Measurements from ENCODE around the gene MTA3.

Gene MTA3

DNA sequence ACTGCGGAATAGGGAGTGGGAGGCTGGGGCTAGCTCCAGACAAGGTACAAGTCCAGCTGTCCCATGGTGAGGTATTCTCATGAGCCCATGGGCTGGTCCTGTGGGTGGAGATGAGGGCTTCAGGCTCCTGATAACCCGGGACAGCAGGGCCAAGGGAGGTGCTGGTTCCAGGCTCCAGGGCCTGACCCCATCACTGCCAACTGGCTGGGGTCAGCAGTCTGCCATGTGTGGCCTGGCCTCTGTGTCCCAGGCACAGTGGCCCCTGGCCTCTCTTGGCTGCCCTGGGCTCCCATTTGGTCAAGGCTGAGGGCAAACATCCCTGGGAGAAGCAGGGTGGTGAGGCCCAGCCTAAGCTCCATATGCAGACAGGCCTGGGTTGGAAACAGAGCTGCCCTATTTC is 196.5 kb downstream of the MTA3 start:
- Histone ChIP-seq H3K4me3 (ENCODE audit: low read depth in 1 of 5, low read length in 5 of 5) (no peak overlapping the region), H3K27me3 (ENCODE audit: control insufficient read depth in 5 of 5, insufficient read depth in 4 of 5, low read length in 5 of 5) (no peaks in the 10 kb centered on the region), H3K27ac (ENCODE audit: low read depth, low read length) (no peak overlapping the region), H3K4me1 (ENCODE audit: control insufficient read depth in 5 of 5, insufficient read depth in 5 of 5, low read length in 5 of 5) (no peaks in the 10 kb centered on the region), H3K36me3 (ENCODE audit: control insufficient read depth in 5 of 5, insufficient read depth in 5 of 5, low read length in 5 of 5) (peaks cover 0 to 26% (median 12%) of the 10 kb centered on the region in 5 donors), H3K9me3 (ENCODE audit: control insufficient read depth in 5 of 5, low read length in 5 of 5) (no peaks in the 10 kb centered on the region), H3K9ac (ENCODE audit: low read length in 5 of 5) (no peak overlapping the region)

DNA sequence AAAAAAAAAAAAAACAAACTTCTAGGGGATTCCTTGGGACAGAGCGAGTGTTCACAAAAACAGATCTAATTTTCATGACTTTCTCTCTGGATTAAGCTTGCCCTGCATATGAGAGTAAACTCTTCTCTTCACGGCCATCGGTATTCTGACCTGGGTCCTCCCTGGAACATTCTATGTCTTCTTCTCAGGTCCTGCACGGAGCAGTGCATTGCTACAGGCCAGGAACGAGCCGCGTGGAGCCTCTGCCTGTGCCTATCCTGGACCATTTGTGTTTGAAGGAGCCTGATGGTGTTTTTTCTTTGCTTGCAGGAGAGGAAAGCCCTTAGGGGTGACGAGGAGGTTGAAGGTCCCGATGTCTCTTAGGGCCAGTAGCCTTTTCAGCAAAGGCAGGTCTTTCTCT is 197.3 kb downstream of the MTA3 start:
- Histone ChIP-seq H3K27me3 (ENCODE audit: control insufficient read depth in 5 of 5, insufficient read depth in 4 of 5, low read length in 5 of 5) (no peaks in the 10 kb centered on the region), H3K36me3 (ENCODE audit: control insufficient read depth in 5 of 5, insufficient read depth in 5 of 5, low read length in 5 of 5) (peaks cover 0 to 24% (median 9%) of the 10 kb centered on the region in 5 donors), H3K4me1 (ENCODE audit: control insufficient read depth in 5 of 5, insufficient read depth in 5 of 5, low read length in 5 of 5) (peaks cover 0 to 3% (median 0%) of the 10 kb centered on the region in 5 donors), H3K4me3 (ENCODE audit: low read depth in 1 of 5, low read length in 5 of 5) (no peak overlapping the region), H3K27ac (ENCODE audit: low read depth, low read length) (no peak overlapping the region), H3K9ac (ENCODE audit: low read length in 5 of 5) (no peak overlapping the region), H3K9me3 (ENCODE audit: control insufficient read depth in 5 of 5, low read length in 5 of 5) (no peaks in the 10 kb centered on the region)

DNA sequence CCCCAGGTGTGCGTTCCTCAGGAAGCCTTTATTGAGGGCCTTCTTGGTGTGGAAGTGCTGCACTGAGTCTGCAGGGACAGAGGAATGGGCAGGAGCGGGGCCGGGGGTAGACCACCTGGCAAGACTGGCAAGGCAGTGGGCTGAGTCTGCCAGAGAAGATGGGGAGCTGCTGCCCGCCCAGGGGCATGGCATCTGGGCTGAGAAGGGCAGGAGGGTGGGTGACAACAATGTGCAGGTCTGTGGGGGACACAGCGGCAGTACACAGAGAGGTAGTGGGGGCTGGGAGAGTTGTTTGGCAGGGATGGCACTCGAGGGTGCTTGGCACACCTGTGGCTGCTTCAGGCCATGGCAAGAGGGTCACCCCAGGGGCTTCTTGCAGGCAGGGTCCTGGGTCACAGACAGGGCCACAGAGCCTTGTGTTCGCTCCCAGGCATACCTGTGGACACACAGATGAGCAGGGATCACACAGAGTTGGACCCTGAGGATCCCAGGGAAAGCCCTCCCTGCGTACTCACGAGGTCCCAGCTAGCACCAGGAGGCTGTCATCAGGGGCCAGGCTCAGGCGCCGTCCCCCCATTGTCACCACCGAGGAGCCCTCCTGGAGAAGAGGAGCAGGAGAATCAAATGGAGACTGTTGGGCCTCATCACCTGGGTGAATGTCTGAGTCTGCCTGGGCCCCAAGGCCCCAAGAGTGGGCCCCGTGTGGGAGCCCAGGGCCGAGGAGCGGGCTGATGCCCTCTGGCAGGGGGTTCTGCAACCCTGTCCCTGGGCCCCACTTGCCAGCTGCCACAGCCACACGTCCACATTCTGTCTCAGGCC is 198.9 kb downstream of the MTA3 start:
- H3K4me3 ChIP-seq (ENCODE audit: low read depth in 1 of 5, low read length in 5 of 5), result no peak overlapping the region
- peaks cover 0 to 5% (median 0%) of the 10 kb centered on the region in 5 donors for H3K4me1 ChIP-seq (ENCODE audit: control insufficient read depth in 5 of 5, insufficient read depth in 5 of 5, low read length in 5 of 5)
- H3K27ac ChIP-seq (ENCODE audit: low read depth, low read length), result no peak overlapping the region
- H3K36me3 ChIP-seq (ENCODE audit: control insufficient read depth in 5 of 5, insufficient read depth in 5 of 5, low read length in 5 of 5), result peaks cover 0 to 24% (median 9%) of the 10 kb centered on the region in 5 donors
- no peaks in the 10 kb centered on the region for H3K27me3 ChIP-seq (ENCODE audit: control insufficient read depth in 5 of 5, insufficient read depth in 4 of 5, low read length in 5 of 5)
- H3K9me3 ChIP-seq (ENCODE audit: control insufficient read depth in 5 of 5, low read length in 5 of 5), result no peaks in the 10 kb centered on the region
- H3K9ac ChIP-seq (ENCODE audit: low read length in 5 of 5), result no peak overlapping the region

DNA sequence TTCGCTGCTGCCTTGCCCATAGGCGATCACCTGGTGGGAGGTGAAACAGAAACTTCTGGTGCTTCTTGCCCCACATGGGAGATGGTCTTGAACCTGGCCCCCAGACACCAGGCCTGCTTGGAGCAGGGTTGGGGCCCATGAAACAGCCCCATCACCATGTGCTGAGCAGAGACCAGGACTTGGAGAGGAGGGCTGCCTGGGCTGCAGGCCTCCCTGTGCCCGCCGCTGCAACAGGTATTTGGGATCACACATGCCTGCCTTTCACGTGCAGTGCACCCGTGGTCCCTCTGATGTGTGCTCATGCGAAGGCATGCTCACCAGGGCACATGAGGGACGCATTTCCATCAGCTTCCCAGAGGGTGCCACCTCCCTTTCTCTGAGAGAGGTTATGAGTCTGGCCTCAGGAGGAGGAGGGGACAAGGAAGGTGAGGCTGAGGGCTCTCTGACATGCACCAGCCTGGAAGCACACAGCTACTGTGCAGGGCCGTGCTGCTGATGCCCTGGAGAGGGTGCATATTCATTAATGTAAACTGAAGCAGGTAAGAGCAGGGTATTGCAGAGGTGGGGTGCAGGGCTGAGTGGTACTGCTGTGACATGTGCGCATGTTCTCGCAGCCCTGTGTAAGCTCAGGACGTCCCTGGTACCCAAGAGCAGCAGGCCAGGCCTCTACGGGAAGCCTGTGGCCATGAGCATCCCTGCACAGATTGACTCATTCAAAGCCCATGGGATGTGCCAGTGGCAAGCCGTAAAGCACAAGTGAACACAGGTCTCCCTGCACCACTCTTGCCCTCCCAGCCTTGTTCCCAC is 199.7 kb downstream of the MTA3 start:
- no peak overlapping the region for H3K9ac ChIP-seq (ENCODE audit: low read length in 5 of 5)
- no peaks in the 10 kb centered on the region for H3K9me3 ChIP-seq (ENCODE audit: control insufficient read depth in 5 of 5, low read length in 5 of 5)
- peaks cover 0 to 18% (median 9%) of the 10 kb centered on the region in 5 donors for H3K36me3 ChIP-seq (ENCODE audit: control insufficient read depth in 5 of 5, insufficient read depth in 5 of 5, low read length in 5 of 5)

DNA sequence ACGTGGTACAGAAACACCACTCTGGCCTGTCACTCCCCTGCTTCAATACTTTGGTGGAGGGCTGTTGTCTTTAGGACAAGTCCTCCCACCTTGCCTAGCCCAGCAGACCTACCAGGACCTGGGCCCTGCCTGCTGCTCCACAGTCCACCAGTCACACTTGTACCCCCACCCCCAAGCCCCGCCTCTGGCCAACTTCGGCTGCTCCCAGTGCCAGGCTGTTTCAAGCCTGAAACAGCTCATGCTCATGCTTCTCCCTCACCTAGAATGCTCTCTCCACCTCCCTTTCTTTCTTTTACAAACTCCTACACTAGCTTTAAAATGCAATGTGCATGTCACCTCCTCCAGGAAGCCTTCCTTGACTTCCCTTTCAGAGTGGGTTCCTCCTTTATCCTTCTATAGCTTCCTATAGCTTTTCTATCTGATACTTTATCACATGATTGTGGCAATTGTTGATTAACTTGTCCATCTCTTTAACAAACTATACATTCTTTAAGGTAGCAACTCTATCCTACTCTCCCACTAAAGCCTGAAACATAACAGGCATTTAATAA is 200.3 kb downstream of the MTA3 start:
- Histone ChIP-seq H3K36me3 (ENCODE audit: control insufficient read depth in 5 of 5, insufficient read depth in 5 of 5, low read length in 5 of 5) (peaks cover 0 to 12% (median 3%) of the 10 kb centered on the region in 5 donors), H3K9ac (ENCODE audit: low read length in 5 of 5) (no peak overlapping the region), H3K9me3 (ENCODE audit: control insufficient read depth in 5 of 5, low read length in 5 of 5) (no peaks in the 10 kb centered on the region), H3K27me3 (ENCODE audit: control insufficient read depth in 5 of 5, insufficient read depth in 4 of 5, low read length in 5 of 5) (no peaks in the 10 kb centered on the region), H3K4me1 (ENCODE audit: control insufficient read depth in 5 of 5, insufficient read depth in 5 of 5, low read length in 5 of 5) (peaks cover 0 to 5% (median 0%) of the 10 kb centered on the region in 5 donors), H3K27ac (ENCODE audit: low read depth, low read length) (no peak overlapping the region), H3K4me3 (ENCODE audit: low read depth in 1 of 5, low read length in 5 of 5) (no peak overlapping the region)

More for the DNA sequence above, 199.7 kb downstream of the MTA3 start:
- Histone ChIP-seq H3K4me3 (ENCODE audit: low read depth in 1 of 5, low read length in 5 of 5) (no peak overlapping the region), H3K4me1 (ENCODE audit: control insufficient read depth in 5 of 5, insufficient read depth in 5 of 5, low read length in 5 of 5) (peaks cover 0 to 5% (median 0%) of the 10 kb centered on the region in 5 donors), H3K27ac (ENCODE audit: low read depth, low read length) (no peak overlapping the region), H3K27me3 (ENCODE audit: control insufficient read depth in 5 of 5, insufficient read depth in 4 of 5, low read length in 5 of 5) (no peaks in the 10 kb centered on the region)

DNA sequence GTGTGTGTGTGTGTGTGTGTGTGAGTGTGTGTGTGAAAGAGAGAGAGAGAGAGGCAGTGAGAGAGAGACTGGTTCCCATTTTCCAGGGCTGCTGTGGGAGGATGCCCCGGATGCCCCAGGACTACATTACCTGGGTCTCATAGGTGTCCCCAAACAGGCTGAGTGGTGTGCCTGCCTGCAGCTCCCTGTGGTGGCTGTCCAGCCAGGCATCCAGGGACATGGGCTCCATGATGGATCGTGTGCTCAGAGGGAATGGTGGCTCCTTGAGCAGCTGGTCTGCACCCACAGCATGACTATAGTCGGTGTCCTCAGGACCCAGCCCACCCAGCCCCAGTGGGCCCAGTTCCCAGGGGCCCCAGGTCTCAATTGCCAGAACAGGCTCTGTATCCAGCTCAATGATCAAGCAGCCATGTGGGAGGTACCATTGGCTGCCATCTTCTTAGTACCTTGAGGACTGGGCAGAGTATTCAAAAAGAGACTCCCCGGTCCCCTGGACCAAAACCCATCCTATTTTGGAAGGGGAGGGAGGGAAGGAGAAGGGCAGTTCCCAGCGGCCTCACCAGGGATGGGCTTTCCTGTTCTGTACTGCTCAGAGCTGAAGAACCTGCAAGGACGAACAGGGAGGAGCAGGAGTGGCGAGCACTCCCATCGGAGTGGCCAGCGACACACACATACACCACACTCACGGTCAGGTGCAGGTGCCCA is 201.3 kb downstream of the MTA3 start:
- H3K4me1 ChIP-seq (ENCODE audit: control insufficient read depth in 5 of 5, insufficient read depth in 5 of 5, low read length in 5 of 5), result peaks cover 0 to 5% (median 0%) of the 10 kb centered on the region in 5 donors
- no peaks in the 10 kb centered on the region for H3K9me3 ChIP-seq (ENCODE audit: control insufficient read depth in 5 of 5, low read length in 5 of 5)
- H3K27me3 ChIP-seq (ENCODE audit: control insufficient read depth in 5 of 5, insufficient read depth in 4 of 5, low read length in 5 of 5), result no peaks in the 10 kb centered on the region
- no peak overlapping the region for H3K9ac ChIP-seq (ENCODE audit: low read length in 5 of 5)
- peaks cover 0 to 12% (median 2%) of the 10 kb centered on the region in 5 donors for H3K36me3 ChIP-seq (ENCODE audit: control insufficient read depth in 5 of 5, insufficient read depth in 5 of 5, low read length in 5 of 5)
- H3K27ac ChIP-seq (ENCODE audit: low read depth, low read length), result no peak overlapping the region
- no peak overlapping the region for H3K4me3 ChIP-seq (ENCODE audit: low read depth in 1 of 5, low read length in 5 of 5)

DNA sequence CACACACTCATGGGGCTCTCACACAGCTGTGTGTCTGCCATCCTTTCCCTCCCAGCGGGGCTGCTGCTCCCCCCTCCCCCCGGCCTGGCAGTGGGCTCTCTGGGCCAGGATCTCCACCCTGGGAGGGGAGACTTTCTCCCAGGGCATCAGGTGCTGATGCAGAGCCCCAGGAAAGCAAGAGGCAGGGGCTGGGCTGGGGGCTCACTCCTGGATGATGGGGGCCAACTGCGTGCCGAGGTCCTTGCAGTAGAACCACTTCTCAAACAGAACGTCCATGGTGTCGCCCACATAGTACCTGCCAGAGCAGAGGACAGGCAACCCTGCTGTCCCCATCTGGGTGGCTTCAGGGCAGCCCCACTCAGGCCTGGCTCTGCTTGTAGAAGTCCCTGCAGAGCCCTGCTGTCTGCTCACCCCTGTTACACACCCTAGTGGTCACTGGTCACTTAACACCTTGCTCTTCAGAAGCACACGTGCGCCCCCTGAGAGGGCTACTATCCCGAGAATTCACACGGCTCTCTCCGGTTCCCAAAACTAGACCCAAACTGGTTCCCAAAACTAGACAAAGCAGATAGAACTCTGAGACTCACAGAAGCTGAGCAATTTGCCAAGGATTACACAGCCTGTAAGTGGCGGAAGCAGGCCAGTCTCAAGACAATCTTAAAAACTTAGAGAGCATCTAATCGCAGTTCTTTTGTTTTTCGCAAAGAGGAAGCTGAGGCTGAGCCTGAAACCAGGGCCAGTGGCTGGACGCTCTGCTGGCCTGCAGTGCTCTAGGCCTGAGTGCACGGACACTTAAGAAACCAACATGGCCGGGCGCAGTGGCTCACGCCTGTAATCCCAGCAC is 202.1 kb downstream of the MTA3 start:
- H3K36me3 ChIP-seq (ENCODE audit: control insufficient read depth in 5 of 5, insufficient read depth in 5 of 5, low read length in 5 of 5), result peaks cover 0 to 12% (median 2%) of the 10 kb centered on the region in 5 donors
- H3K9me3 ChIP-seq (ENCODE audit: control insufficient read depth in 5 of 5, low read length in 5 of 5), result no peaks in the 10 kb centered on the region
- H3K9ac ChIP-seq (ENCODE audit: low read length in 5 of 5), result no peak overlapping the region
- no peaks in the 10 kb centered on the region for H3K27me3 ChIP-seq (ENCODE audit: control insufficient read depth in 5 of 5, insufficient read depth in 4 of 5, low read length in 5 of 5)
- no peak overlapping the region for H3K4me3 ChIP-seq (ENCODE audit: low read depth in 1 of 5, low read length in 5 of 5)
- no peak overlapping the region for H3K27ac ChIP-seq (ENCODE audit: low read depth, low read length)
- H3K4me1 ChIP-seq (ENCODE audit: control insufficient read depth in 5 of 5, insufficient read depth in 5 of 5, low read length in 5 of 5), result peaks cover 0 to 5% (median 0%) of the 10 kb centered on the region in 5 donors

DNA sequence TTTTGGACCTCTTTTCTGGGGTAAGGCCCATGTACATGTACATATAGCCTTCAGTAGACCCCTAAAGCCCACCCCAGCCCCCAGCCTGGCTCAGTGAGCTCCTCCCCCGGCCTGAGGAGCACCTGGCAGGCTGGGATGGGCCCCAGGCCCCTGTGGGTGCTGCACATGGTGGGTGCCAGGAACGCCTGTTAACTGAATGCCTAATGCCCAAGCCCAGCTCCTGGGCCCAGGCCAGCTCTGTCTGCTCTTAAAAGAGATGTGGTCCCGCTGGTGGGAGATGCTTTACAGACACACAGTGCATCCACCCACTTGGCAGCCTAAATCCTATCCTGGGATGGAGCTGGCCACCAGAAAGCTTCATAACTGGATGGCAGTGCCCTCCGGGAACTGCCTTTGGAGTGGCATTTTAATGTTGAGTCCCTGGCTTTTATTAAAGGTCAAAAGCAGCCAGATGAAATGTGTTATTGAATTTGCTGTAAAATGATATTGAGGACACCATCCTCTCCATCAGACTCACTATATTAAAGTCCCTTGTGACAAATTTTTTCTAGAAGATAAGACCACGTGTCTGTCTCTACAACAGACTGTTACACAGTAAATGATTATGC is 203.2 kb downstream of the MTA3 start:
- Histone ChIP-seq H3K27me3 (ENCODE audit: control insufficient read depth in 5 of 5, insufficient read depth in 4 of 5, low read length in 5 of 5) (no peaks in the 10 kb centered on the region), H3K9me3 (ENCODE audit: control insufficient read depth in 5 of 5, low read length in 5 of 5) (no peaks in the 10 kb centered on the region), H3K9ac (ENCODE audit: low read length in 5 of 5) (no peak overlapping the region), H3K4me3 (ENCODE audit: low read depth in 1 of 5, low read length in 5 of 5) (no peak overlapping the region), H3K4me1 (ENCODE audit: control insufficient read depth in 5 of 5, insufficient read depth in 5 of 5, low read length in 5 of 5) (peaks cover 0 to 5% (median 0%) of the 10 kb centered on the region in 5 donors), H3K27ac (ENCODE audit: low read depth, low read length) (no peak overlapping the region), H3K36me3 (ENCODE audit: control insufficient read depth in 5 of 5, insufficient read depth in 5 of 5, low read length in 5 of 5) (peaks cover 0 to 12% (median 2%) of the 10 kb centered on the region in 5 donors)

DNA sequence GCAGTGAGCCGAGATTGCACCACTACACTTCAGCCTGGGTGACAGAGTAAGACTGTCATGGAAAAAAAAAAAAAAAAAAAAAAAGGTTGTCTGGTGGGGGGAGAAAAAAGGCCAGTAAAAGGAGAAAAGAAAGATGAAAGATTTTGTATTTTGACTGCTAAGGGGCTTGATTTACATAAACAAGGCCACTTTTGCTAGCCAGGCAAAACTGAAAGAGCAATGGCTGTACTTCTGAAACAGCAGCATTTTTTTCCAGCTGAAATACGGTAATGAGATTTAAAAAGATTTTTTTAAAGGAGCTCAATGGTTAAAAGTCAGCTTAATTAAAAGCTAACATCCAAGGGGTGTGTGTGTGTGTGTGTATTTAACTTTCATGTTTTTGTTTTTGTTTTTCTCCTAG is 206.8 kb downstream of the MTA3 start:
- H3K4me3 ChIP-seq (ENCODE audit: low read depth in 1 of 5, low read length in 5 of 5), result no peak overlapping the region
- no peak overlapping the region for H3K27ac ChIP-seq (ENCODE audit: low read depth, low read length)
- H3K4me1 ChIP-seq (ENCODE audit: control insufficient read depth in 5 of 5, insufficient read depth in 5 of 5, low read length in 5 of 5), result peaks cover 0 to 5% (median 0%) of the 10 kb centered on the region in 5 donors
- H3K9ac ChIP-seq (ENCODE audit: low read length in 5 of 5), result no peak overlapping the region
- H3K9me3 ChIP-seq (ENCODE audit: control insufficient read depth in 5 of 5, low read length in 5 of 5), result peaks cover 0 to 2% (median 0%) of the 10 kb centered on the region in 5 donors
- H3K36me3 ChIP-seq (ENCODE audit: control insufficient read depth in 5 of 5, insufficient read depth in 5 of 5, low read length in 5 of 5), result peaks cover 0 to 3% (median 0%) of the 10 kb centered on the region in 5 donors
- no peaks in the 10 kb centered on the region for H3K27me3 ChIP-seq (ENCODE audit: control insufficient read depth in 5 of 5, insufficient read depth in 4 of 5, low read length in 5 of 5)

Measured in subcutaneous abdominal adipose tissue (tissue), 5 donors.